Measurements from ENCODE around the gene EEIG1.

EEIG1 gene

GRCh38 chr9:127963359-127964064 lies 17.3 kb downstream of the EEIG1 start:
- no peak for DNase-seq
- Histone ChIP-seq H3K27me3 (replicated peaks; ENCODE audit: insufficient read depth, low read length) (no peaks in the 10 kb centered on the region), H3K27ac (ENCODE audit: low read length) (no peak overlapping the region), H3K4me3 (ENCODE audit: low read length) (no peak overlapping the region), H3K79me2 (ENCODE audit: low read length) (peaks cover 97% of the 10 kb centered on the region), H3K9me2 (replicated peaks; ENCODE audit: insufficient read depth, low read length) (no peaks in the 10 kb centered on the region), H2AFZ (ENCODE audit: low read length) (no peak overlapping the region), H4K20me1 (ENCODE audit: insufficient read depth, low read length) (no peaks in the 10 kb centered on the region; the same call in 1 of the 2 replicates), H3K4me2 (ENCODE audit: low read depth, low read length) (no peak overlapping the region), H3K9ac (ENCODE audit: low read length) (no peak overlapping the region), H3K9me3 (replicated peaks; ENCODE audit: insufficient read depth, low read length) (no peaks in the 10 kb centered on the region), H3F3A (ENCODE audit: insufficient read depth, low read length) (no peaks in the 10 kb centered on the region), H3K4me1 (ENCODE audit: low read length) (peaks cover 5% of the 10 kb centered on the region; the same call in 1 of the 2 replicates), H3K36me3 (replicated peaks; ENCODE audit: insufficient read depth, low read length) (no peaks in the 10 kb centered on the region)
- TF ChIP-seq EZH2phosphoT487 (IDR thresholded peaks at IDR 0.05; ENCODE audit: low read length) (no peak), CTCF (IDR thresholded peaks at IDR 0.05; ENCODE audit: low read length) (no peak), EZH2 (optimal IDR thresholded peaks at IDR 0.05; ENCODE audit: low read depth, low read length) (no peak)

DNA sequence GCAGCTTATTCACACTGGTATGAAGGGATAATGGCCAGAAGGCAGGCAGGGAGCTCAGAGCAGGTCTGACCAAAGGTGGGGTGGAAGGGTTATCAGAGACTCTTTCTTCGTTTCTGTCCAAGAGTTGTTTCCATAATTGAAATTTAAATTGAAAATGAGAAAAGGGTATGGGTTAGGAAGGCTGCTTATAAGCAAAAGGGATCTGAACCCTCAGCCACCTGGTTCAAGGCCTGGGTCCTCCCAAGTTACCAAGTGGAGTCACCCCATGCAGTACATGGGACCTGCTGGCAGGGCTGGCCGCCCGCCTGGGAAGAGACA lies 17.8 kb downstream of the EEIG1 start:
- TF ChIP-seq EZH2 (optimal IDR thresholded peaks at IDR 0.05; ENCODE audit: low read depth, low read length) (no peak), EZH2phosphoT487 (IDR thresholded peaks at IDR 0.05; ENCODE audit: low read length) (no peak), CTCF (IDR thresholded peaks at IDR 0.05; ENCODE audit: low read length) (no peak)
- Histone ChIP-seq H3K36me3 (replicated peaks; ENCODE audit: insufficient read depth, low read length) (no peaks in the 10 kb centered on the region), H3K9me3 (replicated peaks; ENCODE audit: insufficient read depth, low read length) (no peaks in the 10 kb centered on the region), H3K4me1 (ENCODE audit: low read length) (no peaks in the 10 kb centered on the region), H3K9ac (ENCODE audit: low read length) (no peak overlapping the region), H3K9me2 (replicated peaks; ENCODE audit: insufficient read depth, low read length) (no peaks in the 10 kb centered on the region), H3K79me2 (ENCODE audit: low read length) (peaks cover 97% of the 10 kb centered on the region), H3K27ac (ENCODE audit: low read length) (no peak overlapping the region), H3K4me3 (ENCODE audit: low read length) (no peak overlapping the region), H3K27me3 (replicated peaks; ENCODE audit: insufficient read depth, low read length) (no peaks in the 10 kb centered on the region), H3F3A (ENCODE audit: insufficient read depth, low read length) (no peaks in the 10 kb centered on the region), H2AFZ (ENCODE audit: low read length) (no peak overlapping the region), H4K20me1 (ENCODE audit: insufficient read depth, low read length) (no peaks in the 10 kb centered on the region; the same call in 1 of the 2 replicates), H3K4me2 (ENCODE audit: low read depth, low read length) (no peak overlapping the region)
- no peak for DNase-seq

- Histone ChIP-seq H4K20me1 (ENCODE audit: insufficient read depth, low read length) (no peaks in the 10 kb centered on the region; the same call in 1 of the 2 replicates), H2AFZ (ENCODE audit: low read length) (no peak overlapping the region), H3F3A (ENCODE audit: insufficient read depth, low read length) (no peaks in the 10 kb centered on the region), H3K9me3 (replicated peaks; ENCODE audit: insufficient read depth, low read length) (no peaks in the 10 kb centered on the region), H3K27me3 (replicated peaks; ENCODE audit: insufficient read depth, low read length) (no peaks in the 10 kb centered on the region), H3K27ac (ENCODE audit: low read length) (no peak overlapping the region), H3K36me3 (replicated peaks; ENCODE audit: insufficient read depth, low read length) (no peaks in the 10 kb centered on the region), H3K9me2 (replicated peaks; ENCODE audit: insufficient read depth, low read length) (no peaks in the 10 kb centered on the region), H3K9ac (ENCODE audit: low read length) (no peak overlapping the region), H3K4me1 (ENCODE audit: low read length) (no peaks in the 10 kb centered on the region), H3K4me2 (ENCODE audit: low read depth, low read length) (no peak overlapping the region), H3K79me2 (ENCODE audit: low read length) (peaks cover 97% of the 10 kb centered on the region), H3K4me3 (ENCODE audit: low read length) (no peak overlapping the region)
- TF ChIP-seq EZH2 (optimal IDR thresholded peaks at IDR 0.05; ENCODE audit: low read depth, low read length) (no peak), CTCF (IDR thresholded peaks at IDR 0.05; ENCODE audit: low read length) (no peak), EZH2phosphoT487 (IDR thresholded peaks at IDR 0.05; ENCODE audit: low read length) (no peak)
- DNase-seq = no peak
Measured at GRCh38 chr9:127962278-127962677, 18.5 kb downstream of the EEIG1 start.

Data from MM.1S (cell line).